Stimulated activated CD4-positive, alpha-beta T cell treated with anti-CD3 and anti-CD28 coated beads, Interleukin-15, amount 100 ng/mL, for 48 hours (primary cell): ENCODE results near the gene ACOT9.
"Not testable (repeated sequence)": the region's sequence is repeated elsewhere in the genome, so short reads cannot be mapped to it uniquely, and the experiment has no call there.

Experiments
- DNase-seq, 2 donors: peaks; one replicate each; pipeline ENCODE4 v3.0.0-alpha.2; 2020; ENCODE audit warnings: low read depth in 2 of 2

ACOT9 gene

DNA sequence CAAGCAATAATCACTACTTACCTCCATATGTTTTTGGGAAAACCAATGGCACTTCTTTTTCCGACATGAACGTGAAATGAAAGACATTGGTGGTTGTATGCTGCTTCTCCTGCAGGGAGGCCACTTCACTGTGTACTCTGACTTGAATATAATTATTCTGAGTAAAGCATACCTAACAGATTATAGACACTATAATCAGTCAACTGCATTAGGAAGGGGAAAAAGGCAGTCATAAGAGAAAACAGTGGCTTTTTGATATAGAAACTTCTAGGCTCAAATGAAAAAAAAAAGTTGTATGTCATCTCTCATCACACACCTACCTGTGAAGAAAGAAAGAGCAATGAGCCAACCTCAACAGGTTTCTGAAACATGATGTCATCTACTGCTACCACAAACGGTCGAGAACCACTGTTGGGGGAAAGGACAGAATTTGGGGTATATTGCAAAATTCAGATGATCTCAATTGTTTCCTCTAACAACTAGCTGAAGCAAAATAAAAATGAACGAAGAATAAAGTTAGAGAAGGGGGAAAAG is 38.3 kb downstream of the ACOT9 start:
- no peak for DNase-seq

DNA sequence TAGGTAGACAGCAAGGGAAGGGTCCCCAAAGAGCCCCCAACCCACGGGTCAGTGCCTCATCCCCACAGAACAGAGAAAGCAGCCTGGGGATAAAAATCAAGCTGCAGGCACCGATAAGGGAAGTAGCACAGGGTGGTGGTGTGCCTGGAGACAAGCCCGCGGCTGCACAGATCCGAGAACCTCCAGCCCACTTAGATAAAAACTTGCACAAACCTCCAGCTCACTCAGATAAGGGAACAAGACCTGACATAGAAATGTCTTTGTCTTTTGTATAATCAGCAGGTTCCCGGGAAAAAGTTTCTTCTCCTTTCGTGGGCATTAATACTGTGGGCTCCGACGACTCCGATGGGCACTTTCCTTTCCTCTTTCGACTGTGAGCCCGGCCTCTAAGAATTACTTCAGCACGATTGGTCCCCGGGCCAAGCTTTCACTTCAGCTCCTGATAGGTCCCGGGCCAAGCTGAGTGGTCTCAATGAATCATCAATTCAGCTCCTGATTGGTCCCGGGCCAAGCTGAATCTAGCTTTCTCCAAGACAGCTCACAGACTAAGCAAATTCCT is 43.4 kb downstream of the ACOT9 start:
- DNase-seq: no peak

DNA sequence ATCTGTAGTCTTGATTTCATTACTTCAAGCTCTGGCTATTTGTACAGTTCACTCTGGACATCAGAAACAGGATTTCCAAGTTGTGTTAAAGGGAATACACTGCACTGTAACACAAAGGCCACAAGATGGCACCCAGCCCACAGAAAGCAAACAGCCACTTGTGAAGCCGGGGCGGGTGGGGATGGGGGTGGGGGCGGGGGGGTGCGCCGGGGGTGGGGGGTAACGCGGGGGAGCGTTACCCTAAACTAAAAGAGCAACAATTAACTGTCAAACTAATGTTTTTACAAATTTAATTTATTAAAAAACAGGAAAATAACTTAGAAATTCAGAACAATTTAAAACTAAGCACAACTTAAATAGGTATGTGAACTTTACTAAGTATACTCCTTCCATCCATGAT is 48.5 kb downstream of the ACOT9 start:
- peak in 1 of 2 donors; percentile 17 for DNase-seq

DNA sequence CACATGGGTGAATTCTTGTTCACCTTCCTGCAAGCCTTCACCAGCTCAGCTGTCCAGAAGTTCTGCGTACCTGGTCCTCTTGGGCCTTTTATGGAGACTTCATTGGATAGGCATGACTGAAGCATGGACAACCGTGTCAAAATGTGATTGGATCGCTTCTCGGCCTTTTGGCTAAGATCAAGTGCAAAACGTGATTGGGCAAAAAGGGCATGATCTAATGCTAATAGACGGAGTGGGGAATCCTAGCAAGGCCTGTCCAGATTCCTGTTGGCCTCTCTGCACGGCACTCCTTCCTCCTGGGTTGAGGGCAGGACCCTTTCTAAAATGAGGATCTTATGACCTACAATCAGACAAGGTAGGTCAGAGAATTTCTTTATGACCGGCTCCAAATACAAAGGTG is 50.9 kb downstream of the ACOT9 start:
- DNase-seq: no peak

DNA sequence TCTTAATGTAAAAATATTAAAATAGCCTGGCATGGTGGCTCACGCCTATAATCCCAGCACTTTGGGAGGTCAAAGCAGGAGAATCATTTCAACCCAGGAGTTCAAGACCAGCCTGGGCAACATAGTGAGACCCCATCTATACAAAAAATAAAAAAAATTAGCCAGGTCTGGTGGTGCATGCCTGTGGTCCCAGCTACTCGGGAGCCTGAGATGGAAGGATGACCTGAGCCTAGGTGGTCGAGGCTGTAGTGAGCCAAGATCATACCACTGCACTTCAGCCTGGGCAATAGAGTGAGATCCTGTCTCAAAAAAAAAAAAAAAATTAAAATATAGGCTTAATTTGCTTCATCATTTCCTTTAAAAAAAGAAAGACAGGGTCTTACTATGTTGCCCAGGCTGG is 66.6 kb downstream of the ACOT9 start:
- not testable (repeated sequence) for DNase-seq

DNA sequence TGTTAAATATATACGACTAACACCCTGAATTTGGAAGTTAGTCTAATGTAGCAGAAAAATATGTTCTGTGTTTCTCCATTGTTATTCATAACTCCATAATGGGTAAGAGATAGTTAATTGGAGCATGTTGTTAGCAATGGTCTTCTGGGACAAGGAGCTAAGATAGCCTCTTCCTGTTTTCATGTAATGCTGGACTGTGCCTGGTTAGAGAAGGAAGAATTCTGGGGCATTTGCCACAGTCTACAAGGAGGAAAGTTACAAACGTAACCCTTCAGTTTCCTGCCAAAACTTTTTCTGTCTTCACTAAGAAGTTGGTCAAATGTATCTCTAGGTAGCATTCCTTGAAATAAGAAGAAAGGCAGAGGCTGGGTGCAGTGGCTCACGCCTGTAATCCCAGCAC is 70.0 kb downstream of the ACOT9 start:
- DNase-seq: no peak

DNA sequence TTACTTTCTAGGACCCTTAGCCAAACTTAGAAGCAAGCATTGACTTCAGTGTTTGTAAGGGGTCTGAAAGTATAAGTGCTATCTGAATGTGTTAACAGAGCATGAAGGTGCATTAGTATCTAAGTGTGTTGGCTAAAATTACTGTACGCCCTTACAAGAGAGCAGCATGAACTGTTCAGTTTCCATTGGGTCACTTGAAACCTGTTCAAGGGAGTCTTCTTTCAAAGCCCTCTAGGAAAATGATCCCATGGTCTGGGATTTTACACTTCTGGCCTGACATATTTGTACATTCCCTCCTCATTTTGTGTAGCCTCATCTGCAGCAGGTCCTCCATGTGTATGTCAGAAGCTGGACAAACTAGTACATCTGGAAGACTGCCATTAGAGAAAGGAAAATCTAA is 72.5 kb downstream of the ACOT9 start:
- DNase-seq: no peak

DNA sequence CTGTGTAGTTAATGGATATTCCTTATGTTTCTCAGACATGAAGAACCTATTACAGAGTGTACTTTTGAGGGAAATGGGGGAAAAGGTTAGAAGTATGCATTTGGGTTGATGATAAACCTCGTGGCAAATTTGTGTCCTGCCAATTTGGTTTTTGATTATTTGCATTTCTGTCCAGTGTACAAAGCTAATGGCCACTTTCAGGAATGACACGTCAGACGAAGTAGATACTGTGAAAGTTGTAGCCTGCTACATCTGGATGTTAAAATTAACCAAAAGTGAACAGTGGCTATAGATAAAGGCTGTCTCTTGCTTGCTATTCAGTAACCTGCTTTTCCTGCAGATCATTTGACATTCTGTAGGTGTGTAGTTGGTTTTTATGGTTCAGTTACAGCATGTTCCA is 74.7 kb downstream of the ACOT9 start:
- DNase-seq: no peak

DNA sequence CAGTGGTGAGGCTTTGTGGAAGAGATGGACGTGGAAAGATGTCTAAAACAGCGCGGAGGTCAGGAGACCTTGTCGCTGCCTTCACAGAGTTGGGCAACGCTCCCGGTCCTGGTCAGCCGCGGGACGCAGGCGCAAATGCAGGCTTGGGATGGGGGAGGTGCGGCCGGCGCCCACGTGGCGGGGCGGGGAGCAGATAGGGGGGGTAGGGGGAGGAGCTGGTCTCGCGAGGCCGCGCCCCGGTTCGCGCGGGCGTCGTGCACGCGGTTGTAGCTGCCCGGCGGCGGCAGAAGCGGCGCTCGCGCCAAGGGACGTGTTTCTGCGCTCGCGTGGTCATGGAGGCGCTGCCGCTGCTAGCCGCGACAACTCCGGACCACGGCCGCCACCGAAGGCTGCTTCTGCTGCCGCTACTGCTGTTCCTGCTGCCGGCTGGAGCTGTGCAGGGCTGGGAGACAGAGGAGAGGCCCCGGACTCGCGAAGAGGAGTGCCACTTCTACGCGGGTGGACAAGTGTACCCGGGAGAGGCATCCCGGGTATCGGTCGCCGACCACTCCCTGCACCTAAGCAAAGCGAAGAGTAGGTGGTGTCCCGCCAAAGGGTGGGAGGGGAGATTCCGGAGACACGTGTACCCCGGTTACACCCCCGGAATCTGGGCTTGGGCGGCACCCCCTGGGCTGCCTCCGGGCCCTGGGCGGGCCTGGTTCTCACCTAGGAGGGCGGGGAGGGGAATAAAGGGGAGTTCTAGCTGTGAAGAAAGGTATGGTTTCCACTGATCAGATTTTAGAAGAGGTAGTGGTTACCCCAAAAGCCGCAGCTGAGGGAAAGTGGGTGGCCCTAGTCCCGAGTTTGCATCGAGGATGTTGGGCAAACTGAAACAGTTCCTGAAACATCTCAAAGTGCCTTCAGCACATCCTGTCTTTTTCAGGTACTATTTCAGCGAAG is 75.6 kb downstream of the ACOT9 start, which contains the start of gene PRDX4:
TSS of gene PRDX4 (plus strand) at position 255 of the 939 bp plus-strand sequence. CDS start at position 333, 78 bp downstream.
- peak; percentile 65 to 70 for DNase-seq

DNA sequence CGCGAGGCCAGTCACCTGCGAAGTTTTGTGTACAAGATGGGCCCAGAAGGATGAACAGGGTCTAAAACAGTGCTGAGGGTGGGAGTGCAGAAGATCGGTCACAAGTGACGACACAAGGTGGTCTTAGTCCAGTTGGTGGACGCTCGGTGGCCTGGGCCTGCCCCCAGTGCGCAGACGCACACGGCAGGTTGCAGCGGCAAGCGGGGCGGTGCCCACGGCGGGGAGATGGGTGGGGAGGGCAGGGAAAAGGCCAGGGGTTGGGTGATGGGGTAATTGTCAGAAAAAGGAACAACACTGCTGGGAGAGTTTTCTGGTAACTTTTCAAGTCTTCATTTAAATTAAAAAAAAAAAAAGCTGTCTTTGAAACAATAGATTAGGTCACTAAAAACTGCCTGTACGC is 76.8 kb downstream of the ACOT9 start:
- DNase-seq: no peak

DNA sequence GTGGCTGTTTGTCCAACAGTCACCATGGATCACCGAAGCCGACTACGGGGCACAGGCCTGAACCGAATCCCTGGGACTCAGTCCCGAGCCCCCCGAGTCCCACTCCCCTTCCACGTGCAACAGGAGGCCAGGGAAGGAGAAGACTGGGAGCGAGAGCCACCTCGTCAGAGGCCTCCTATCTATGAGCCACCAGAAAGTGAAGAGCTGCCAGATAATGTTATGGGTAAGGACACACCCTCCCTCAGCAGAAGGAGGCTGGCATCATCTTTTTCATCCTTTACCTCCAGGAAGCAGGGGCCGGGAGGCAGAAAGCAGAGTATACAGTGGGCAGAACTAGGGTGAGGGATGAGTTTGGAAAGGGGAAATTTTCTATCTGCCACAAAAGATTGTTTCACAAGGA is 78.6 kb downstream of the ACOT9 start:
- DNase-seq: no peak

DNA sequence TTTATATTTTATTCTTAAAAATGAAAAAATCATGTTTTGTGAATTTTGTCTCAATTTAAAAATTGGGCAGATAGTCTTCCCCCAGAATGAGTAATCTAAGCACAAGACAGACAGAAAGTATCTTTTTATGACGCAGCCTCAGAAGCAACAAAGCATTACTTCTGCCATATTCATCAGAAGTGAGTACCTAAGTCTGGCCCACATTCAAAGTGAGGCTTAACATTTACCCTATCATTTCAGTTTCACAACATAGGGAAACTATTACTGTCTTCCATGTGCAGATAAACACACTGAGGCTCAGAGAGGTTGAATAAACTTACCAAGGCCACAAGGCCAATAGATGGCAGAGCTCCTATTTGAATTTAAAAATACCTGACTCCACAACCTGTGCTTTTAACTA is 80.2 kb downstream of the ACOT9 start:
- DNase-seq: no peak

DNA sequence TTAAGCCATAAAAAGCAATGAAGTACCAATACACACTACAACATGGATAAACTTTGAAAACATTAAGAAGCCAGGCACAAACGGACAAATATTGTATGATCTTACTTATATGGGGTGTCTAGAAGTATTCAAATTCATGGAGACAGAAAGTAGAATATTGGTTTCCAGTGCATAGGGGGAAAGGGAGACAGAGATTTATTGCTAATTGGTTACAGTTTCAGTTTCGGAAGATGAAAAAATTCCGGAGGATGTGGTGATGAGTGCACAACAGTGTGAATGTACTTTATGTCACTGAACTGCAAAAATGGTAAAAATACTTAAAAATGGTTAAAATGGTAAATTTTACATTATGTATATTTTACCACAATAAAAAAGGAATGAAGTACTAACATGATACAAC is 80.9 kb downstream of the ACOT9 start:
- DNase-seq: no peak

DNA sequence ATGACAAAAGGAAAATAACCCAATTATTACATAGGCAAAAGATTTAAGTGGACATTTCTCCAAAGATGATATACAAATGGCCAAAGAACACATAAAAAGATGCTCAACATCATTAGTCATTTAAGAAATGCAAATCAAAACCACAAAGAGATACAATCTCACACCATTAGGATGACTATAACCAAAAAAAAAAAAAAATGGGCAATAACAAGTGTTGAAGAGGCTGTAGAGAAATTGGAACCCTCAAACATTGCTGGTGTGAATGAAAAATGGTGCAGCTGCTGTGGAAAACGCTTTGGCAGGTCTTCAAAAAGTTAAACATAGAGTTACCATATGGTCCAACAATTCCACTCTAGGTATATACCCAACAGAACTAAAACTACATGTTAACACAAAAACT is 81.4 kb downstream of the ACOT9 start:
- no peak for DNase-seq

DNA sequence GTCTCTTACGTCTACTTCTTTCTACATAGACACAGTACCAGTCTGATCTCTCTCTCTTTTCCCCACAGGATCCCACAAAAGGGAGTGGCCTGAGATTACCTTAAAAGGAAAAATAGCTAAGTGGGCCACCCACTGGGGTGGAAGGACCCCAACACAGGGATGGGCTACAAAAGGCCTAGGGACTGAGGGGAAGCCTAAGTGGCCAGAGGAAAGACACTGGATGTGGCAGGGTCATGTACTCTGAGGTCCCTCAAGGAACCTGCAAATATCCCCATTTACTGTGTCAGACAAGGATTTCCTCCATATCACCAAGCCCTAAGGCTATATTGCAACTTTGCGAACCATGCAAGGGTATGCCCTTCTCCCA is 82.3 kb downstream of the ACOT9 start:
- no peak for DNase-seq

DNA sequence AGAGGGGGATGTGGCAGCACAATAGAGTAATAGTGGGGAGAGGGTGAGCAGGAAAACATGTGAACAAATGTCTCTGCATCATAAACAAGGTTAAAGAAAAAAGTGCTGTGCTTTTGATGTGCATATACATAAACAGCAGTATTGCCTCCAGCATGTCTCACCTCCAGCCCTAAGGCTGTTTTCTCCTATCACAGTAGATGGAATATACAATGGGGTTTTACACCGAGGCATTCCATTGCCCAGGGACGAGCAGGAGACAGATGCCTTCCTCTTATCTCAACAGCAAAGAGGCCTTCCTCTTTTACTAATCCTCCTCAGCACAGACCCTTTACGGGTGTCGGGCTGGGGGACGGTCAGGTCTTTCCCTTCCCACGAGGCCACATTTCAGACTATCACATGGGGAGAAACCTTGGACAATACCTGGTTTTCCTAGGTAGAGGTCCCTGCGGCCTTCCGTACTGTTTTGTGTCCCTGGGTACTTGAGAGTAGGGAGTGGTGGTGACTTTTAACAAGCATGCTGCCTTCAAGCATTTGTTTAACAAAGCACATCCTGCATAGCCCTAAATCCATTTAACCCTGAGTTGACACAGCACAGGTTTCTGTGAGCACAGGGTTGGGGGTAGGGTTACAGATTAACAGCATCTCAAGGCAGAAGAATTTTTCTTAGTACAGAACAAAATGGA is 82.9 kb downstream of the ACOT9 start:
- not testable (repeated sequence) for DNase-seq

DNA sequence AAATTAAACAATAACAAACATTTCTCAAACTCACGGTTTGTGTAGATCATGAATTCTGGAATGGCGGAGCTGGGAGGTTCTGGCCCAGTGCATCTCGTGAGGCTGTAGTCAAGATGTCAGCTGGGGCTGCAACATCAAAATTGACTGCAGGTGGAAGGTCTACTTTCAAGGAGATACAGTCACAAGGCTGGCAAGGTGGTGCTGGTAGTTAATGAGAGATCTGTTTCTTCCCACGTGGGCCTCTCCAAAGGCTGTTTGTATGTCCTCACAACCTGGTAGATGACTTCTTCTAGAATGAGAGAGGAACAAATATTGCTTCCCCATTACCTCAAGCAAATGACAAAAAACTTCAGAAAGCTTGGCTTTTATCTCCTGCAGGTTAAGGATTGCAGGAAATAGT is 83.7 kb downstream of the ACOT9 start:
- no peak for DNase-seq

DNA sequence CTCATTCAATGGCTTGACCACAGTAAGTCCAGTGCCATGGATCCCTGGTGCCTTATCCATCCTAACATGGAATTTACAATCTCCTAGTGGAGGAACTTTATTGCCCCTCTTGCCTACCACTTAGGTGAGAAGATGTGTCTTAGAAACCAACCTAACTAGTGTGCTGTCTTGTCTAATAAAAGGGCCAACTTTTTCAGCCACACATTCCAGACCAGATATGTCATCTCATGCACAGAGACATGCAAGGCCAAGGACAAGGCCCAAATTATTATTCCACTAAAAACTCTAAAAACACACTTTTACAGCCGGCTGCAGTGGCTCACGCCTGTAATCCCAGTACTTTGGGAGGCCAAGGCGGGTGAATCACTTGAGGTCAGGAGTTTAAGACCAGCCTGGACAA is 86.4 kb downstream of the ACOT9 start:
- no peak for DNase-seq

DNA sequence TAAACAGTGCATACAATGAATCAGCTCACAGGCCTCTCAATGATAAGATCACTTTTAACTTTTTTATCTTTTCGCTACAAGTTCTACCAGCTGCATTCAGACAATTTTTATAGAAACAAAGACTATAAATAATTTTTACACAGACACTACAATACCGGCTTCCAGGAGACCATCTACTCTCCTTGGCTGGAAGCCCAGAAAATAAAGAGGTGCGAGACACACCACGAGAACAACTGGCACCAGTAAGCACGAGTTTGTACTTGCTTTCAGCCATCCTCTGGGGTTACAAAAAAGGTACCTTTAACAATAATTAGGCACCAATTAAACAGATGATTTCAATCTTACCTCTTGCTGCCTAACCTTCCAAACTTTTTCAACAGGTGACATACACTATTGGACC is 87.0 kb downstream of the ACOT9 start:
- DNase-seq: no peak
